K562 (cell line): ENCODE measurements around the gene PLAAT3. TPM values are rescaled to one million over a fixed set of nuclear protein-coding genes. Genes with fewer than 3 reads are reported as not detected.
A peak's percentile ranks its signal among the peaks of the same experiment; 100 is the strongest.

Source experiments
- ATAC-seq: fragments of 200-7000 bp; cut with Tn5 transposase; 3 replicates; pipeline ENCODE4 v1.9.1; 2020; ENCODE audit warnings: moderate library complexity
- BruUV-seq: library from RNA; stranded (reverse); fragments of 400-500 nt; replicated peaks from 2 replicates; lab custom pipeline; 2021; lab: Mats Ljungman, UMichigan
- CTCF ChIA-PET: fragments of 300-600 bp; formaldehyde crosslinking; extraction: SDS; loops from one replicate; lab custom pipeline; 2021; ENCODE audit warnings: low intra/inter-chr PET ratio; lab: Yijun Ruan, JAX
- POLR2A ChIA-PET: fragments of 300-600, 350-650 bp; sonication (Branson Sonifier 250); formaldehyde crosslinking; extraction: SDS; loops from one replicate; lab custom pipeline; 2021; ENCODE audit warnings: antibody characterized with exemption, inconsistent platforms; lab: Yijun Ruan, JAX
- DNase-seq, 4 experiments: peaks; one replicate each; pipeline versions ENCODE4 v3.0.0 to v3.0.0-alpha.2; 2011 to 2018; ENCODE audit warnings: low spot score in 3 of 4, mixed read lengths in 3 of 4; ENCODE audit errors: extremely low read depth in 1 of 4
- FAIRE-seq: peaks from 2 replicates; lab custom pipeline; 2011; peaks lifted over from hg19 to GRCh38; lab: Jason Lieb, UNC
- H2AFZ ChIP-seq: 2 replicates; pipeline ENCODE4 v1.6.0; 2011; ENCODE audit warnings: low read depth, low read length, control low read depth, inconsistent platforms
- H3K27ac ChIP-seq: fragments of 200-600 bp; 3 replicates; pipeline ENCODE4 v1.8.0; 2011; ENCODE audit warnings: low read depth, mild to moderate bottlenecking, control low read depth, inconsistent platforms, low read length, moderate library complexity, mixed read lengths; ENCODE audit errors: extremely low read depth
- H3K27me3 ChIP-seq, 2 experiments: fragments of 300-600 bp in 1 of 2; 2 replicates in 1 of 2; 3 replicates in 1 of 2; pipeline versions ENCODE4 v1.6.0 to v1.8.0; 2011; ENCODE audit warnings: inconsistent platforms in 2 of 2, low read length in 2 of 2, mild to moderate bottlenecking in 1 of 2, mixed read lengths in 1 of 2, moderate library complexity in 1 of 2; ENCODE audit not compliant: control insufficient read depth in 2 of 2, insufficient read depth in 2 of 2
- H3K36me3 ChIP-seq: fragments of 300-600 bp; 3 replicates; pipeline ENCODE4 v1.8.0; 2011; ENCODE audit warnings: mild to moderate bottlenecking, low read length, inconsistent platforms; ENCODE audit not compliant: control insufficient read depth, insufficient read depth
- H3K4me1 ChIP-seq, 2 experiments: fragments of 200-600 bp in 1 of 2; replicated peaks in 1 of 2; 2 replicates in 1 of 2; 3 replicates in 1 of 2; pipeline versions ENCODE4 v1.5.1 to v1.8.0; 2011; ENCODE audit warnings: inconsistent platforms in 2 of 2, low read length in 2 of 2, mild to moderate bottlenecking in 1 of 2, mixed read lengths in 1 of 2, moderate library complexity in 1 of 2; ENCODE audit not compliant: control insufficient read depth in 2 of 2, insufficient read depth in 2 of 2
- H3K4me2 ChIP-seq: 2 replicates; pipeline ENCODE4 v1.6.1; 2011; ENCODE audit warnings: low read length, control low read depth, inconsistent platforms, mixed read lengths; ENCODE audit not compliant: insufficient read depth
- H3K4me3 ChIP-seq: fragments of 200-600 bp; sonication (generic), shearing (Covaris generic); 2 replicates; pipeline ENCODE4 v1.5.1; 2016; ENCODE audit warnings: control low read depth, inconsistent platforms
- H3K79me2 ChIP-seq: fragments of 200-600 bp; 3 replicates; pipeline ENCODE4 v1.8.0; 2011; ENCODE audit warnings: low read length, inconsistent platforms; ENCODE audit not compliant: control insufficient read depth, insufficient read depth
- H3K9ac ChIP-seq, 2 experiments: 2 replicates each; pipeline versions ENCODE4 v1.6.0 to v1.6.1; 2011; ENCODE audit warnings: low read depth in 2 of 2, low read length in 2 of 2, control low read depth in 1 of 2, inconsistent platforms in 1 of 2, mild to moderate bottlenecking in 1 of 2, mixed read lengths in 1 of 2; ENCODE audit not compliant: insufficient read depth in 1 of 2
- H3K9me1 ChIP-seq: one replicate; pipeline ENCODE4 v1.6.0; 2011; ENCODE audit warnings: inconsistent platforms, mild to moderate bottlenecking, low read length, moderate library complexity; ENCODE audit not compliant: control insufficient read depth, insufficient read depth
- H3K9me3 ChIP-seq: replicated peaks from 2 replicates; pipeline ENCODE4 v1.5.1; 2011; ENCODE audit warnings: low read depth, low read length, inconsistent platforms; ENCODE audit not compliant: control insufficient read depth, insufficient read depth
- H4K20me1 ChIP-seq: replicated peaks from 2 replicates; pipeline ENCODE4 v1.6.1; 2011; ENCODE audit warnings: low read length, inconsistent platforms, mixed read lengths; ENCODE audit not compliant: control insufficient read depth, insufficient read depth
- CTCFL ChIP-seq: IDR thresholded peaks from 2 replicates; pipeline ENCODE4 v1.6.1; 2011; ENCODE audit warnings: borderline replicate concordance, low read depth, mild to moderate bottlenecking, moderate library complexity, low read length; ENCODE audit not compliant: insufficient read depth, poor library complexity, severe bottlenecking
- E2F1 ChIP-seq: sonication (generic); formaldehyde crosslinking; IDR thresholded peaks from 2 replicates; pipeline ENCODE4 v1.8.1; 2023; ENCODE audit warnings: mild to moderate bottlenecking, missing genetic modification reagents, moderate library complexity
- GATA2 ChIP-seq: sonication (generic); formaldehyde crosslinking; IDR thresholded peaks from 2 replicates; pipeline ENCODE4 v1.4.0; 2020; ENCODE audit warnings: mild to moderate bottlenecking, missing genetic modification reagents
- MAFF ChIP-seq: IDR thresholded peaks from 2 replicates; pipeline ENCODE4 v1.6.1; 2012; ENCODE audit warnings: low read length, improper control_type of control experiment
- MYNN ChIP-seq, 2 experiments: sonication (generic); formaldehyde crosslinking in 1 of 2; IDR thresholded peaks; 2 replicates each; pipeline versions ENCODE4 v1.5.0 to v1.6.1; 2016 to 2020; ENCODE audit warnings: antibody characterized with exemption in 1 of 2, missing genetic modification reagents in 1 of 2
- RNF219 ChIP-seq: fragments of 250-450 bp; sonication (Bioruptor Pico); IDR thresholded peaks from 2 replicates; pipeline ENCODE4 v1.5.0; 2022; ENCODE audit warnings: mild to moderate bottlenecking
- SPI1 ChIP-seq: IDR thresholded peaks from 2 replicates; pipeline ENCODE4 v1.6.1; 2011; ENCODE audit warnings: low read depth, low read length, control low read depth, borderline replicate concordance
- YY1 ChIP-seq, 3 experiments: IDR thresholded peaks; 2 replicates each; pipeline ENCODE4 v1.6.1; 2011; ENCODE audit warnings: low read length in 2 of 3, mild to moderate bottlenecking in 2 of 3, moderate library complexity in 2 of 3, borderline replicate concordance in 1 of 3, control low read depth in 1 of 3, low read depth in 1 of 3; ENCODE audit not compliant: insufficient read depth in 3 of 3, insufficient replicate concordance in 2 of 3, control insufficient read depth in 1 of 3, insufficient read length in 1 of 3; ENCODE audit errors: extremely low read depth in 1 of 3
- WGBS: fragments of 100-300 bp; shearing (Covaris generic); methylation state at CpG from one replicate; pipeline ENCODE4 v1.1.6; 2016; ENCODE audit warnings: low coverage, mixed read lengths; ENCODE audit not compliant: insufficient coverage; ENCODE audit errors: missing lambda C conversion rate; 5-methylcytosine and 5-hydroxymethylcytosine counted together
- in situ Hi-C: fragments of 300-500 bp; cut with MboI; formaldehyde crosslinking; loops from 4 replicates; pipeline ENCODE4 v1.15.0; 2018; ENCODE audit warnings: inconsistent platforms, mixed read lengths
- intact Hi-C: fragments of 100-400 bp; cut with micrococcal nuclease; formaldehyde crosslinking; loops from 2 replicates; pipeline ENCODE4 v1.14.2; 2022
- polyA plus RNA-seq, 8 experiments: library from polyadenylated mRNA; depleted of rRNA in 4 of 8; stranded (reverse) in 5 of 8; unstranded in 3 of 8; fragments of >200 nt; fragmentation: Nextera tagmentation in 2 of 8; fragmentation: Illumina TruSeq in 1 of 8; extraction: Ambion mirVana in 2 of 8; extraction: Trizol in 1 of 8; gene quantifications; 2 replicates each; pipeline versions ENCODE4 v1.2.1 to v1.2.3, GENCODE V29; 2011 to 2014; ENCODE audit warnings: inconsistent platforms in 1 of 8, missing spikeins in 1 of 8
- total RNA-seq, 7 experiments: library from RNA; depleted of rRNA in 6 of 7; stranded (reverse); fragments of >200 nt in 6 of 7; fragmentation: Illumina TruSeq in 2 of 7; extraction: Trizol in 2 of 7; gene quantifications; 2 replicates each; pipeline versions ENCODE4 v1.2.1 to v1.2.3, GENCODE V29; 2011 to 2021; ENCODE audit warnings: low replicate concordance in 1 of 7

The PLAAT3 gene
- total and polyA plus RNA-seq, 9 of the 15 experiments (the other 6 are each of a cell fraction or from before 2014, with no cell fraction given) = 0.80 to 2.7 (median 1.4) TPM

GRCh38 chr11:63552921-63553320 lies 61.3 kb downstream of the PLAAT3 start:
- no peaks in the 10 kb centered on the region for H3K27me3 ChIP-seq
- no peak overlapping the region; the same call in 1 of the 2 replicates for H2AFZ ChIP-seq
- intact Hi-C loops = no loop called here
- no peaks in the 10 kb centered on the region for H3K36me3 ChIP-seq
- CTCF ChIA-PET = no interaction called here
- in situ Hi-C loops = no loop called here
- H3K27ac ChIP-seq = no peak overlapping the region
- POLR2A ChIA-PET = interaction anchor here (1.3 kb wide), 1 partner anchor 9 kb away, joined by 4 read pairs; no protein-coding TSS in a partner anchor
- no peak overlapping the region for H3K9ac ChIP-seq
- TF ChIP-seq GATA2 (no peak), E2F1 (CRISPR knock-in tag) (no peak)
- 41% methylated on average over 6 of the region's 7 CpGs for WGBS
- no peaks in the 10 kb centered on the region for H3K9me1 ChIP-seq
- no peaks in the 10 kb centered on the region for H4K20me1 ChIP-seq
- BruUV-seq = no TSS peak
- peaks cover 0 to 17% of the 10 kb centered on the region in 2 experiments; a peak in 4 of 5 replicates for H3K4me1 ChIP-seq
- ATAC-seq (no peak), FAIRE-seq (no peak), DNase-seq (no peak)
- no peak overlapping the region for H3K4me3 ChIP-seq
- no peaks in the 10 kb centered on the region for H3K9me3 ChIP-seq
- no peaks in the 10 kb centered on the region for H3K79me2 ChIP-seq
- H3K4me2 ChIP-seq = no peak overlapping the region

GRCh38 chr11:63551889-63552266 lies 62.4 kb downstream of the PLAAT3 start:
- H3K27ac ChIP-seq = no peak overlapping the region
- no peaks in the 10 kb centered on the region for H3K9me3 ChIP-seq
- DNase-seq = no peak
- H2AFZ ChIP-seq = peak overlapping the region; percentile 44; the same call in 1 of the 2 replicates
- no peak for FAIRE-seq
- H3K79me2 ChIP-seq = no peaks in the 10 kb centered on the region
- intact Hi-C loops (no loop called here), in situ Hi-C loops (no loop called here)
- 76% methylated on average over 5 of the region's 6 CpGs for WGBS
- H3K27me3 ChIP-seq = no peaks in the 10 kb centered on the region
- POLR2A ChIA-PET = interaction anchor here (0.7 to 1.1 kb wide), 2 partner anchors 11 to 15 kb away, joined by 3 to 4 read pairs; partner anchors contain the start of genes PLAAT2 and PLAAT4
- H3K9ac ChIP-seq = peak overlapping the region in 1 of 2 experiments; percentile 36; a peak in 1 of 4 replicates
- no peak overlapping the region for H3K4me2 ChIP-seq
- no peaks in the 10 kb centered on the region for H3K36me3 ChIP-seq
- peak; percentile 37; the same call in 1 of the 3 replicates for ATAC-seq
- CTCF ChIA-PET = no interaction called here
- no TSS peak for BruUV-seq
- H3K4me1 ChIP-seq = peaks cover 0 to 15% of the 10 kb centered on the region in 2 experiments; a peak in 4 of 5 replicates
- no peak overlapping the region for H3K4me3 ChIP-seq
- H3K9me1 ChIP-seq = no peaks in the 10 kb centered on the region
- no peaks in the 10 kb centered on the region for H4K20me1 ChIP-seq
- TF ChIP-seq SPI1 (no peak), YY1 (IDR thresholded peaks at IDR 0.05; ENCODE audit: borderline replicate concordance in 1 of 3, control insufficient read depth in 1 of 3, extremely low read depth in 1 of 3, insufficient read depth in 3 of 3, insufficient read length in 1 of 3, insufficient replicate concordance in 2 of 3, low read depth in 1 of 3, low read length in 2 of 3) (peak in 1 of 3 experiments; percentile 77), MAFF (no peak), CTCFL (peak; percentile 22), RNF219 (CRISPR knock-in tag) (no peak), MYNN (IDR thresholded peaks at IDR 0.05) (no peak), MYNN (CRISPR knock-in tag; IDR thresholded peaks at IDR 0.05) (no peak)
